HG02571 (cell line): Measurements from ENCODE around the gene FHIP1B.

Experiments used
- ATAC-seq: cut with Tn5 transposase; IDR thresholded peaks from one replicate; pipeline ENCODE4 v1.9.1; 2021; ENCODE audit warnings: mild to moderate bottlenecking, moderate library complexity; ENCODE audit not compliant: unreplicated experiment

FHIP1B gene

DNA sequence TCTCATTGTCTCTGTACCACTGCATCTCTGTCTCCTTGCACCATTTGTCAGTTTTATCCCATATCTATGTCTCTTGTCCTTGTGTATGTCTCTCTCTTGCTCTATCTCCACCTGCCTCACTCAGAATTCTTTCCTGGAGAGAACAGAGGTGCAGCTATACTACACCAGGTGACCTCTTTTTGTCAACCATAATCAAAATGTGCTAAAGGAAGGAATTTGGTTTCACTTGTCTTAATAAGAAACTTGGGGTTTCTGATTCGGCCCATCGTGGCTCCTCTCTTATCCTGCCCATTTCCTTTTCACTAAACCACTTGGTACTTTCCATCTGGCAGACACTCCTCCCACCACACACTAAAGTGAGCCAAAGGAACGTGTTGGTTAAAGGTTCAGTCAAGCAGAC lies 31.1 kb downstream of the FHIP1B start:
- no peak for ATAC-seq

DNA sequence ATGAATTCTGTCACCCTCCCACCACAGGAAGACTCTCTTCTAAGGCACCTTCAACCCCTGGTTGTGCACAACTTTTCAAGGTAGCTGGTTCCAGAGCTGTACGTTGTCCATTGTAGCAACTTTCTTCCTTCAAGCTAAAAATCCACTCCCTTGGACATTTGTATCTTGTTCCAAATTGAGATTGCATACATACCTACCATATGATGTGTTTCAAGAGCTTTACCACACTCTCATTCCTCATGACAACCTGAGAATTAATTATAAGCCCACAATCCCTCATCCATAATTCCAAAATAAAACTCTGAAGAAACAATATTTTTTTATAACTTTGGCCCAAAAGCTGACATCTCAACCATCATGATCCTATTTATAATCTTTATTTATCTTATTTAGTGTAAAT lies 32.4 kb downstream of the FHIP1B start:
- no peak for ATAC-seq

DNA sequence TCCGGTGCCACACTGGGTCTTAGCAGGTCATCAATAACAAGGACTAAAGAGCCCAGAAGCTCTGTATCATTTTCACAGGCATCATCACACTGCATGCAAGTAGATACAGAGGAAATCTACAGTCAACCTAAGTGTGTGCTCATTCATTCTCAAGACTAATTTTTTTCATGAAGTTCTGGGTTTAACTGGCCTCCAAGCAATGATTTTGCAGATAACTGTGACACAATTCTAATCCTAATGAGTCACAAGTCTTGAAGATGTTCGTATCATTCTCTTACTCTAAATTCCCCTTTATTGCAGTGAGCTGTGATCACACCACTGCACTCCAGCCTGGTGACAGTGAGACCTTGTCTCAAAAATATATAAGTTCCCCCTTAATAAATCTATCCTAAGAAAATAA lies 33.0 kb downstream of the FHIP1B start:
- ATAC-seq, result no peak

DNA sequence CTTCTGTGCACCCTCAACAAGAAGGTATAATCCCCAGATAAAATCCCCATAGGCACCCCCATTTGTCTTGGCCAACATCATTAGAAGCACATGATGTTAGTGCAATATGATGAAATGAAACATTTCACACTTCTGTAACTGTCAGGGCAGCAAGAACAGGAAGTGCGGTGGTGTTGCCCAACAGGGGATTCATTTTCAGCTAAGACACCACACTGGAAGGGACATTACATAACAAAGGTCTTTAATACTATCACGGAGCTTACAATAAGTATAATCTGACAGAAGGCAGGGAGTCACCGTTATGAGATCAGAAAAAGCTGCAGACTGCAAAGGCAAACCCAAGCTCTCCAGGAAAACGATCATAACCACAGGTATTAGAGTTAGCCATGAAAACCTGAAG lies 33.5 kb downstream of the FHIP1B start:
- no peak for ATAC-seq

DNA sequence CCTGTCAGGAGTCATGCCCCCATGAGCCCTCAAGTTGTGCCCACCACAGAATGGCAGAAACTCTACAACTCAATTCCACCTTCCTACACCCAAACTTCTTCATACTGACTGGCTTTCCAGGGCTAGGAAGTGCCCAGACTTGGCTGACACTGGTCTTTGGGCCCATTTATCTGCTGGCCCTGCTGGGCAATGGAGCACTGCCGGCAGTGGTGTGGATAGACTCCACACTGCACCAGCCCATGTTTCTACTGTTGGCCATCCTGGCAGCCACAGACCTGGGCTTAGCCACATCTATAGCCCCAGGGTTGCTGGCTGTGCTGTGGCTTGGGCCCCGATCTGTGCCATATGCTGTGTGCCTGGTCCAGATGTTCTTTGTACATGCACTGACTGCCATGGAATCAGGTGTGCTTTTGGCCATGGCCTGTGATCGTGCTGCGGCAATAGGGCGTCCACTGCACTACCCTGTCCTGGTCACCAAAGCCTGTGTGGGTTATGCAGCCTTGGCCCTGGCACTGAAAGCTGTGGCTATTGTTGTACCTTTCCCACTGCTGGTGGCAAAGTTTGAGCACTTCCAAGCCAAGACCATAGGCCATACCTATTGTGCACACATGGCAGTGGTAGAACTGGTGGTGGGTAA lies 35.1 kb downstream of the FHIP1B start, which contains the start of gene OR52W1:
Gene OR52W1, plus strand, starts transcription at position 51 of the 637 bp plus-strand sequence. Its CDS starts 0 bp downstream, at position 51.
- ATAC-seq, result no peak

DNA sequence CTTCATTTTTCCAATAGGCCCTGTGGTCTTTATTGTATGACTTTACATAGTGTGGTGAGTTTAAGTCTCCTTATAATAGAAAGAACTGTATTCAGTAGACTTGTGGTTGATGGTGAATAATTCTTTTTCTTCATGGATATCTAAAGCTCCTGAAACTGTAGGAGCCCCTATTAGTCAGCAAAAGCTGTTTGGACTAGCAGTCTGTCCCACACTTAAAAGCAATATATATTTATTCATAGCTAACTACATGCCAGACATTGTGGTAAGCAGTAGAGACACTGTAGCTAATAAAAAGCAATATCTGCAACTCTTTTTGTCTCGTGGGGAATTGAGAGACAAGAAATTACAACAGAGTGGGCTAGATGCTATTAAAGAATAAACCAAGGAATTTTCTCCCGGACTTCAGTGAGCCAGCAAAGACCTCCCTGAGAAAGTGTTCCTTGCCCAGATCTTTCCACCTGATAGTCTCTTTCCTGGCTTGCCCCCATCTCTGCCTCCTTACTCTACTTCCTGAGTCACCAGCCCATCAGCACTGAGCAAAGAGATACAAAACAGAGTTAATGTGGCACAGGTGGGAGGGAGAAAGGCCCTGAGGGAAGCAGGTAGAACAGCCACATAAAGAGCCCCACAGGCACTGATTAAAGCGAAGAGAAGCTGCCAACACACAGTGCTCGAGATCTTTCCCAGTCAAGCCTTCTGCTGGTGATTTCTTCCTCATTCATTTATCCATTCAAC lies 36.8 kb downstream of the FHIP1B start:
- ATAC-seq, result no peak

DNA sequence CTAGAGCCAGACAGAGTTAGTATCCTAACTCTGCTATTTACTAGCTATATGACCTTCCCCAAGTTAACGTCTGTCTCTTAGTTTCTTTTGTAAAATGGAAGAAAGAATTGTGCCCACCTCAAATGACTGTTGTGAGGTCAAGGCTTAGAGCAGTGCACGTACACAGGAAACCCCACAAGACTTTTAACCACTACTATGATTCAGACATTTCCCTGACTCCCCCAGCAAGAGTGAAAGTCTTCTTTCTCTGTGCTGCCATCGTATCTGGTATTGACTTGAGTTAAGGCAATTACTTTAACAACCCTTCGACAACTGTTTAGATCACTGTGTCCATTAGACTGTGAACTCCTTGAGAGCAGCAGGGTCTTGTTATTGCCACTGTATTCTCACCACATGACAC lies 38.0 kb downstream of the FHIP1B start:
- no peak for ATAC-seq

DNA sequence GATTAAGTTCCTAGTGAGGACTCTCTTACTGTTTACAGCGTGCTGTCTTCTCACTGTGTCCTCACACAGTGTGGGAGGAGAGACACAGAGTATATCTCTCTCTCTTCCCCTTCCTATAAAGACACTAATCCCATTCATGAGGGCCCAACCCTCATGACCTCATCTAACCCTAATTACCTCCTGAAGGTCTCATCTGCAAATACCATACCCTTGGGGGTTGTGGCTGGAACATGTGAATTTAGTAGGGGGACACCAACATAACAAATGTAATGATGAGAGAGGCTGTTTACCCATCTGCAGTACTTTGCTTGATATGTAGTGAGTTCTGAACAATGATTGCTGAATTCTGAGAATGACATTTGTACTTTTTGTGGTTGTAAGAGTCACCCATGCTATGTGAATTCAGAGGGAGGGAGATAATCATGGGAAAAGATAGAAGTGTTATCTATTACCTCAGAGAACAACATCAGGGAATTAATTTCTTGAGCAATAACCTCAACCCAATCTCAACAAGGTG lies 40.3 kb downstream of the FHIP1B start:
- no peak for ATAC-seq

DNA sequence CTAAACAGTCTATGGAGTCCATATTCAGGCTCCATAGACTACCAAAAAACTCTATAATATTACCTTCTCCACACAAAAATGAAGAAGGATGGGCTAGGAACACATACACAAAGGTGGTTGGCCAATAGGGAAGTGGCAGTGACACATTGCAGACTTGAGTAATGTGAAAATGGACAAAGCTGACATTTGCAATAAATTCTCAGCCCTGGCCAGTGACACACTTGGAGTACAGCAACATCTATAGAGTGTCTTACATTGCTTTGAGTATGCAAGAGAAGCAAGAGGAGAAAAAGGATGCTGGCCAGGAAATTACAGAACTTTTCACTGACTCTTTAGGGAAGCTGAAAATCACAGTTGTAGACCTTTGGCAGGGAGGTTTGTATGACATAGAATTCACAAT lies 42.7 kb downstream of the FHIP1B start:
- no peak for ATAC-seq

DNA sequence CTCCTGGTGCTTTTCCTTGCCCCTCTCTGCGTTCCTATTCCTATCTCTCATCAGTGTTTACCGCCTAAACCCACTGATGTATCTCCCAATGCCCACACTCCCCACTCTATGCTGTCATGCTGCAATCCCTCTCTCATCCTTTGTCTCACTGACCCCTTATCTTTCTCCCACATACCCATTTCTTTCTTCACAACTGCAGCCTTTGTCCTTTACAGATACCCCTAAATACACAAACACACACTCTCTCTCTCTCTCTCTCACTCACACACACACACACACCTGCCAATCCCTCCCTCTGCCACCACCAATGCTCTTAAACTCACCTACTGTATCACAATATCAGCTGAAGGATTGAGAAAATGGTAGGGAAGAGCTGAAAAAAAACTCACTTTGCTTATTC lies 59.0 kb downstream of the FHIP1B start:
- no peak for ATAC-seq

DNA sequence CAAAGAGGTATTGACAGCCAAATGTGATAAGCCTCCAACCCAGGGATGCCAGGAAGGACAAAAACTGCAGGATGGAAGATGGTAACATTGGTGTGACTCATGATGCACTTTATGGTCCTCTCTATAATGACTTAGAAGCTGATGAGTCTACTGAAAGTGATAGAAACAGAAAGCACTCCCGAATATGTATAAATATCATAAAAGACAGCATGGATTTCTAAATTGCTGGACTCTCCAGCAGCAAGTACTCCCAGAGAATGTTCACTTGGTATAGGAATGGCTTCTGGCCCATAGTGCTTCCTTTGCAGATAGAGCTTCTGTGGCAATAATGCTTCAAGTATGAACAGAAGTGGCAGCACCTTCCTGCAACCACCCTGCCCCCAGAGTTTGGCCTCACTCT lies 64.2 kb downstream of the FHIP1B start, which contains the start of gene OR52B2:
Gene OR52B2, minus strand, starts transcription at position 101 of the 400 bp plus-strand sequence. Its CDS starts 0 bp downstream, at position 101.
- no peak for ATAC-seq
